SK-N-SH (cell line): ENCODE data around the gene TMEM218. TPM values are rescaled to one million over a fixed set of nuclear protein-coding genes. Genes with fewer than 3 reads are reported as not detected.

Experiments used
- CTCF ChIA-PET: fragments of 300-600, 350-600 bp; formaldehyde crosslinking; extraction: SDS; loops from one replicate; lab custom pipeline; 2021; lab: Yijun Ruan, JAX
- POLR2A ChIA-PET: fragments of 350-600 bp; sonication (Branson Sonifier 250); formaldehyde crosslinking; extraction: SDS; loops from one replicate; lab custom pipeline; 2020; ENCODE audit warnings: antibody characterized with exemption, inconsistent platforms; lab: Yijun Ruan, JAX
- DNase-seq: peaks from one replicate; pipeline ENCODE4 v3.0.0; 2012
- H2AFZ ChIP-seq: fragments of 200-600 bp; sonication (generic); 2 replicates; pipeline ENCODE4 v1.8.1; 2016; ENCODE audit warnings: antibody characterized with exemption, mild to moderate bottlenecking, low read depth
- H3F3A ChIP-seq: fragments of 200-600 bp; sonication (generic); replicated peaks from 2 replicates; pipeline ENCODE3; 2016; ENCODE audit warnings: antibody characterized with exemption, mild to moderate bottlenecking; ENCODE audit not compliant: insufficient read depth
- H3K27ac ChIP-seq, 2 experiments: fragments of 200-500 bp in 1 of 2; fragments of 200-600 bp in 1 of 2; sonication (Bioruptor generic) in 1 of 2; sonication (generic), shearing (Covaris generic) in 1 of 2; 2 replicates each; pipeline versions ENCODE4 v1.5.1 to v1.6.1; 2014 to 2016; ENCODE audit warnings: low read depth in 2 of 2, inconsistent platforms in 1 of 2, low read length in 1 of 2, mild to moderate bottlenecking in 1 of 2, mixed read lengths in 1 of 2
- H3K27me3 ChIP-seq: fragments of 200-600 bp; sonication (generic), shearing (Covaris generic); 2 replicates; pipeline ENCODE4 v1.6.1; 2016; ENCODE audit warnings: mixed run types; ENCODE audit not compliant: insufficient read depth
- H3K36me3 ChIP-seq, 2 experiments: fragments of 200-500 bp in 1 of 2; fragments of 200-600 bp in 1 of 2; sonication (Bioruptor generic) in 1 of 2; sonication (generic) in 1 of 2; replicated peaks in 1 of 2; 2 replicates each; pipeline versions ENCODE3 to v1.5.1; 2014 to 2016; ENCODE audit warnings: low read length in 1 of 2, mild to moderate bottlenecking in 1 of 2; ENCODE audit not compliant: insufficient read depth in 2 of 2, control insufficient read depth in 1 of 2
- H3K4me1 ChIP-seq, 2 experiments: fragments of 200-500 bp in 1 of 2; fragments of 200-600 bp in 1 of 2; sonication (Bioruptor generic) in 1 of 2; sonication (generic), shearing (Covaris generic) in 1 of 2; 2 replicates each; pipeline versions ENCODE4 v1.5.1 to v1.6.1; 2014 to 2016; ENCODE audit warnings: low read depth in 1 of 2, low read length in 1 of 2, mixed run types in 1 of 2; ENCODE audit not compliant: insufficient read depth in 2 of 2, control insufficient read depth in 1 of 2
- H3K4me2 ChIP-seq: fragments of 200-600 bp; sonication (generic), shearing (Covaris generic); 2 replicates; pipeline ENCODE4 v1.6.1; 2017; ENCODE audit warnings: mixed run types
- H3K4me3 ChIP-seq, 2 experiments: fragments of 200-500 bp in 1 of 2; fragments of 200-600 bp in 1 of 2; sonication (Bioruptor generic) in 1 of 2; sonication (generic), shearing (Covaris generic) in 1 of 2; 2 replicates each; pipeline versions ENCODE4 v1.5.1 to v1.8.1; 2014 to 2016; ENCODE audit warnings: low read depth in 2 of 2, inconsistent platforms in 1 of 2, low read length in 1 of 2, mild to moderate bottlenecking in 1 of 2, mixed read lengths in 1 of 2, moderate library complexity in 1 of 2
- H3K79me2 ChIP-seq: fragments of 200-600 bp; sonication (generic); 2 replicates; pipeline ENCODE4 v1.8.1; 2017; ENCODE audit warnings: mild to moderate bottlenecking; ENCODE audit not compliant: insufficient read depth
- H3K9ac ChIP-seq: fragments of 200-600 bp; sonication (generic); 2 replicates; pipeline ENCODE4 v1.6.1; 2017; ENCODE audit warnings: mixed run types
- H3K9me2 ChIP-seq: fragments of 200-600 bp; sonication (generic); 2 replicates; pipeline ENCODE4 v1.6.1; 2017; ENCODE audit warnings: mixed run types
- H3K9me3 ChIP-seq: fragments of 200-600 bp; sonication (generic); 2 replicates; pipeline ENCODE4 v1.6.1; 2017; ENCODE audit warnings: mixed run types, mild to moderate bottlenecking, moderate library complexity
- H4K20me1 ChIP-seq: fragments of 200-600 bp; sonication (generic); 2 replicates; pipeline ENCODE4 v1.6.1; 2017; ENCODE audit warnings: mild to moderate bottlenecking, mixed run types; ENCODE audit not compliant: insufficient read depth
- EZH2phosphoT487 ChIP-seq: fragments of 200-600 bp; sonication (generic); IDR thresholded peaks from 2 replicates; pipeline ENCODE4 v1.6.1; 2017; ENCODE audit warnings: low read depth, mixed run types, mild to moderate bottlenecking, antibody characterized with exemption, moderate library complexity, borderline replicate concordance
- JUND ChIP-seq: IDR thresholded peaks from 2 replicates; pipeline ENCODE4 v1.4.0; 2012
- MAX ChIP-seq: IDR thresholded peaks from 2 replicates; pipeline ENCODE4 v1.4.0; 2012; ENCODE audit warnings: low read depth
- MEF2A ChIP-seq: IDR thresholded peaks from 2 replicates; pipeline ENCODE4 v1.4.0; 2012; ENCODE audit warnings: low read depth, borderline replicate concordance
- NFIC ChIP-seq: IDR thresholded peaks from 2 replicates; pipeline ENCODE4 v1.4.0; 2012; ENCODE audit warnings: borderline replicate concordance
- NRF1 ChIP-seq: IDR thresholded peaks from 2 replicates; pipeline ENCODE4 v1.6.1; 2012; ENCODE audit warnings: low read depth, mild to moderate bottlenecking, low read length
- RCOR1 ChIP-seq: fragments of 150-350 bp; IDR thresholded peaks from 2 replicates; pipeline ENCODE4 v1.6.1; 2017; ENCODE audit warnings: antibody characterized with exemption, low read length
- SIN3A ChIP-seq: IDR thresholded peaks from 2 replicates; pipeline ENCODE4 v1.6.1; 2012; ENCODE audit warnings: low read depth, mild to moderate bottlenecking, low read length, moderate library complexity, borderline replicate concordance
- USF2 ChIP-seq: fragments of 150-350 bp; IDR thresholded peaks from 2 replicates; pipeline ENCODE4 v1.6.1; 2017; ENCODE audit warnings: antibody characterized with exemption, low read length, low read depth, borderline replicate concordance
- YY1 ChIP-seq: IDR thresholded peaks from 2 replicates; pipeline ENCODE4 v1.4.0; 2012; ENCODE audit warnings: low read depth, mild to moderate bottlenecking
- WGBS: methylation state at CpG from one replicate; pipeline ENCODE4 v1.1.6; 2017; ENCODE audit warnings: low lambda C conversion rate; 5-methylcytosine and 5-hydroxymethylcytosine counted together
- polyA plus RNA-seq, 3 experiments: library from polyadenylated mRNA; depleted of rRNA; stranded (reverse); fragments of >200 nt; gene quantifications; 2 replicates each; pipeline ENCODE4 v1.2.3, GENCODE V29; 2012

TMEM218 gene
- polyA plus RNA-seq, 1 of the 3 experiments (the other 2 are of a cell fraction): 36.2 TPM

GRCh38 chr11:125079151-125079877 lies 32.1 kb downstream of the TMEM218 start:
- CTCF ChIA-PET: interaction anchor here (1.2 to 4.4 kb wide), 4 partner anchors 12 to 344 kb away, joined by 3 to 22 read pairs (median 4); no protein-coding TSS in a partner anchor
- no peaks in the 10 kb centered on the region for H3K79me2 ChIP-seq
- no peaks in the 10 kb centered on the region for H3K9me3 ChIP-seq
- no peak overlapping the region for H3K9ac ChIP-seq
- no peaks in the 10 kb centered on the region for H4K20me1 ChIP-seq
- H3K4me1 ChIP-seq: no peaks in the 10 kb centered on the region
- H3K27me3 ChIP-seq: no peaks in the 10 kb centered on the region
- H3F3A ChIP-seq: no peaks in the 10 kb centered on the region
- H3K4me2 ChIP-seq: no peak overlapping the region
- WGBS: 83% methylated on average over 10 of the region's 18 CpGs
- no peaks in the 10 kb centered on the region for H3K36me3 ChIP-seq
- TF ChIP-seq USF2: no peak
- no peak for TF ChIP-seq MAX
- TF ChIP-seq MEF2A: no peak
- TF ChIP-seq SIN3A: no peak
- TF ChIP-seq, all 33 proteins: peak for 0
- no peak for DNase-seq
- H2AFZ ChIP-seq: no peak overlapping the region
- POLR2A ChIA-PET: no interaction called here
- no peak overlapping the region for H3K4me3 ChIP-seq
- H3K9me2 ChIP-seq: no peaks in the 10 kb centered on the region
- H3K27ac ChIP-seq: no peak overlapping the region

- ChIA-PET POLR2A (interaction anchor here (0.6 kb wide), 1 partner anchor 18 kb away, joined by 3 read pairs; no protein-coding TSS in a partner anchor), CTCF (interaction anchor here (0.7 to 4.4 kb wide), 7 partner anchors 13 to 344 kb away, joined by 3 to 22 read pairs (median 3); no protein-coding TSS in a partner anchor)
- H3K27me3 ChIP-seq: no peaks in the 10 kb centered on the region
- no peaks in the 10 kb centered on the region for H4K20me1 ChIP-seq
- no peaks in the 10 kb centered on the region for H3K4me1 ChIP-seq
- DNase-seq: no peak
- H3K36me3 ChIP-seq: no peaks in the 10 kb centered on the region
- no peaks in the 10 kb centered on the region for H3F3A ChIP-seq
- H3K9me2 ChIP-seq: no peaks in the 10 kb centered on the region
- no peaks in the 10 kb centered on the region for H3K79me2 ChIP-seq
- no peaks in the 10 kb centered on the region for H3K9me3 ChIP-seq
- H3K4me3 ChIP-seq: no peak overlapping the region
- no peak overlapping the region for H3K4me2 ChIP-seq
- no peak overlapping the region for H2AFZ ChIP-seq
- TF ChIP-seq JUND (no peak), NRF1 (no peak), EZH2phosphoT487 (no peak), NFIC (no peak), YY1 (no peak), RCOR1 (no peak)
- no peak overlapping the region for H3K9ac ChIP-seq
- no peak overlapping the region for H3K27ac ChIP-seq
- WGBS: 87% methylated on average over 13 of the region's 14 CpGs
These were observed 32.8 kb downstream of the TMEM218 start for GRCh38 chr11:125078516-125079140.
